ENCODE results near the gene C1orf105.

Gene C1orf105

GRCh38 chr1:172484252-172484651, 63.8 kb downstream of the C1orf105 start:
- no peak for TF ChIP-seq CTCF (IDR thresholded peaks at IDR 0.05; ENCODE audit: low read depth, low read length)
- no peak overlapping the region for H3K4me3 ChIP-seq (ENCODE audit: low read depth, low read length)

GRCh38 chr1:172485626-172486025, 65.1 kb downstream of the C1orf105 start:
- H3K4me3 ChIP-seq (ENCODE audit: low read depth, low read length), result no peak overlapping the region
- no peak for TF ChIP-seq CTCF (IDR thresholded peaks at IDR 0.05; ENCODE audit: low read depth, low read length)

GRCh38 chr1:172486805-172487454, 66.4 kb downstream of the C1orf105 start:
- H3K4me3 ChIP-seq (ENCODE audit: low read depth, low read length), result no peak overlapping the region
- TF ChIP-seq CTCF (IDR thresholded peaks at IDR 0.05; ENCODE audit: low read depth, low read length), result no peak

- no peak for TF ChIP-seq CTCF (IDR thresholded peaks at IDR 0.05; ENCODE audit: low read depth, low read length)
Measured at GRCh38 chr1:172487550-172487949, 67.1 kb downstream of the C1orf105 start.

GRCh38 chr1:172488393-172488792, 67.9 kb downstream of the C1orf105 start:
- TF ChIP-seq CTCF (IDR thresholded peaks at IDR 0.05; ENCODE audit: low read depth, low read length), result no peak
- no peak overlapping the region for H3K4me3 ChIP-seq (ENCODE audit: low read depth, low read length)

More at GRCh38 chr1:172487550-172487949, 67.1 kb downstream of the C1orf105 start:
- H3K4me3 ChIP-seq (ENCODE audit: low read depth, low read length), result no peak overlapping the region

- TF ChIP-seq CTCF (IDR thresholded peaks at IDR 0.05; ENCODE audit: low read depth, low read length), result no peak
- H3K4me3 ChIP-seq (ENCODE audit: low read depth, low read length), result no peak overlapping the region
Measured at GRCh38 chr1:172489847-172490246, 69.4 kb downstream of the C1orf105 start.

- no peak for TF ChIP-seq CTCF (IDR thresholded peaks at IDR 0.05; ENCODE audit: low read depth, low read length)
- H3K4me3 ChIP-seq (ENCODE audit: low read depth, low read length), result no peak overlapping the region
Measured at GRCh38 chr1:172492421-172492820, 71.9 kb downstream of the C1orf105 start.
